ENCODE measurements around the gene MAP4K3.
A peak's percentile ranks its signal among the peaks of the same experiment; 100 is the strongest.
"Not testable (repeated sequence)": the region's sequence is repeated elsewhere in the genome, so short reads cannot be mapped to it uniquely, and the experiment has no call there.

MAP4K3 gene

GRCh38 chr2:39247512-39248043 lies 189.5 kb downstream of the MAP4K3 start:
- intact Hi-C loops (cut with DNase I; ENCODE audit: low total_unique reads) = no loop called here
- TF ChIP-seq, protein P1, sequence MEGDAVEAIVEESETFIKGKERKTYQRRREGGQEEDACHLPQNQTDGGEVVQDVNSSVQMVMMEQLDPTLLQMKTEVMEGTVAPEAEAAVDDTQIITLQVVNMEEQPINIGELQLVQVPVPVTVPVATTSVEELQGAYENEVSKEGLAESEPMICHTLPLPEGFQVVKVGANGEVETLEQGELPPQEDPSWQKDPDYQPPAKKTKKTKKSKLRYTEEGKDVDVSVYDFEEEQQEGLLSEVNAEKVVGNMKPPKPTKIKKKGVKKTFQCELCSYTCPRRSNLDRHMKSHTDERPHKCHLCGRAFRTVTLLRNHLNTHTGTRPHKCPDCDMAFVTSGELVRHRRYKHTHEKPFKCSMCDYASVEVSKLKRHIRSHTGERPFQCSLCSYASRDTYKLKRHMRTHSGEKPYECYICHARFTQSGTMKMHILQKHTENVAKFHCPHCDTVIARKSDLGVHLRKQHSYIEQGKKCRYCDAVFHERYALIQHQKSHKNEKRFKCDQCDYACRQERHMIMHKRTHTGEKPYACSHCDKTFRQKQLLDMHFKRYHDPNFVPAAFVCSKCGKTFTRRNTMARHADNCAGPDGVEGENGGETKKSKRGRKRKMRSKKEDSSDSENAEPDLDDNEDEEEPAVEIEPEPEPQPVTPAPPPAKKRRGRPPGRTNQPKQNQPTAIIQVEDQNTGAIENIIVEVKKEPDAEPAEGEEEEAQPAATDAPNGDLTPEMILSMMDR (IDR thresholded peaks at IDR 0.05) = no peak
- H3K36me3 ChIP-seq = peaks cover 20 to 32% (median 25%) of the 10 kb centered on the region in 3 donors
- no peak overlapping the region for H3K27ac ChIP-seq
- no peaks in the 10 kb centered on the region for H3K4me1 ChIP-seq
- no peak for DNase-seq
- no peak overlapping the region for H3K4me3 ChIP-seq
- no peaks in the 10 kb centered on the region for H3K27me3 ChIP-seq
- no peaks in the 10 kb centered on the region for H3K9me3 ChIP-seq

- Histone ChIP-seq H3K27ac (no peak overlapping the region), H3K9me3 (no peaks in the 10 kb centered on the region), H3K4me3 (no peak overlapping the region), H3K36me3 (peaks cover 10 to 21% (median 14%) of the 10 kb centered on the region in 3 donors), H3K4me1 (no peaks in the 10 kb centered on the region), H3K27me3 (no peaks in the 10 kb centered on the region)
- intact Hi-C loops (cut with DNase I; ENCODE audit: low total_unique reads) = no loop called here
- TF ChIP-seq, protein P1 (IDR thresholded peaks at IDR 0.05) = no peak
- DNase-seq = no peak
Measured at GRCh38 chr2:39246382-39246980, 190.6 kb downstream of the MAP4K3 start.

DNA sequence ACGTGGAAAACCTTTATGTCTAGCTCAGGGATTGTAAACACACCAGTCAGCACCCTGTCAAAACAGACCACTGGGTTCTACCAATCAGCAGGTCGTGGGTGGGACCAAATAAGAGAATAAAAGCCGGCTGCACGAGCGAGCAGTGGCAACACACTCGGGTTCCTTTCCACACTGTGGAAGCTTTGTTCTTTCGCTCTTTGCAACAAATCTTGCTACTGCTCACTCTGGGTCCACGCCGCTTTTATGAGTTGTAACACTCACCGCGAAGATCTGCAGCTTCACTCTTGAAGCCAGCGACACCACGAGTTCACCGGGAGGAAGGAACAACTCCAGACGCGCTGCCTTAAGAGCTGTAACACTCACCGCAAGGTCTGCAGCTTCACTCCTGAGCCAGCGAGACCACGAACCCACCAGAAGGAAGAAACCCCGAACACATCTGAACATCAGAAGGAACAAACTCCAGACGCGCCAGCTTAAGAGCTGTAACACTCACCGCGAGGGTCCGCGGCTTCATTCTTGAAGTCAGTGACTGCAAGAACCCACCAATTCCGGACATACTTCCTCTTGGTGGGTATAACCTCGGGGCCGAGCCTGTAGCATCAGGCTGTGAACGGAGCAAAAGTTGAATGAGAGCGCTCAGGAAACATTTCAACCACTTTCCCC lies 192.0 kb downstream of the MAP4K3 start:
- H3K4me3 ChIP-seq; H3K9me3 ChIP-seq; intact Hi-C loops (cut with DNase I; ENCODE audit: low total_unique reads); H3K4me1 ChIP-seq; H3K27me3 ChIP-seq; H3K36me3 ChIP-seq; DNase-seq; H3K27ac ChIP-seq: not testable (repeated sequence)

DNA sequence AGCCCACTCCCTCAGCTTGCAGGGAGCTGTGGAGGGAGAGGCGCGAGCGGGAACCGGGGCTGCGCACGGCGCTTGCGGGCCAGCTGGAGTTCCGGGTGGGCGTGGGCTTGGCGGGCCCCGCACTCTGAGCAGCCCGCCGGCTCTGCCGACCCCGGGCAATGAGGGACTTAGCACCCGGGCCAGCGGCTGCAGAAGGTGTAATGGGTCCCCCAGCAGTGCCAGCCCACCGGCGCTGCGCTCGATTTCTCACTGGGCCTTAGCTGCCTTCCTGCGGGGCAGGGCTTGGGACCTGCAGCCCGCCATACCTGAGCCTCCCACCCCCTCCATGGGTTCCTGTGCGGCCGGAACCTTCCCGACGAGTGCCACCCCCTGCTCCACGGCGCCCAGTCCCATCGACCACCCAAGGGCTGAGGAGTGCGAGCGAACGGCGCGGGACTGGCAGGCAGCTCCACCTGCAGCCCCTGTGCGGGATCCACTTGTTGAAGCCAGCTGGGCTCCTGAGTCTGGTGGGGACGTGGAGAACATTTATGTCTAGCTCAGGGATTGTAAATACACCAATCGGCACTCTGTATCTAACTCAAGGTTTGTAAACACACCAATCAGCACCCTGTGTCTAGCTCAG lies 192.7 kb downstream of the MAP4K3 start:
- DNase-seq; H3K27ac ChIP-seq; intact Hi-C loops (cut with DNase I; ENCODE audit: low total_unique reads): not testable (repeated sequence)

GRCh38 chr2:39243469-39244123 lies 193.5 kb downstream of the MAP4K3 start, which contains the start of gene CDKL4:
Gene CDKL4, minus strand, starts transcription at chr2:39243970.
- intact Hi-C loops (cut with DNase I; ENCODE audit: low total_unique reads) = no loop called here
- Histone ChIP-seq H3K27ac (no peak within 1 kb of the TSS), H3K36me3 (peaks cover 0 to 2% (median 0%) of the 10 kb centered on the region in 3 donors), H3K27me3 (no peaks in the 10 kb centered on the region), H3K9me3 (no peaks in the 10 kb centered on the region), H3K4me1 (no peaks in the 10 kb centered on the region), H3K4me3 (peak within 1 kb of the TSS; percentile 16 to 33)
- TF ChIP-seq, protein P1 (IDR thresholded peaks at IDR 0.05) = no peak
- no peak for DNase-seq

More for the DNA sequence above, 192.7 kb downstream of the MAP4K3 start:
- H3K36me3 ChIP-seq, H3K27me3 ChIP-seq, H3K4me1 ChIP-seq, H3K9me3 ChIP-seq: not testable (repeated sequence)
- peak overlapping the region in 1 of 2 donors; percentile 33 for H3K4me3 ChIP-seq

DNA sequence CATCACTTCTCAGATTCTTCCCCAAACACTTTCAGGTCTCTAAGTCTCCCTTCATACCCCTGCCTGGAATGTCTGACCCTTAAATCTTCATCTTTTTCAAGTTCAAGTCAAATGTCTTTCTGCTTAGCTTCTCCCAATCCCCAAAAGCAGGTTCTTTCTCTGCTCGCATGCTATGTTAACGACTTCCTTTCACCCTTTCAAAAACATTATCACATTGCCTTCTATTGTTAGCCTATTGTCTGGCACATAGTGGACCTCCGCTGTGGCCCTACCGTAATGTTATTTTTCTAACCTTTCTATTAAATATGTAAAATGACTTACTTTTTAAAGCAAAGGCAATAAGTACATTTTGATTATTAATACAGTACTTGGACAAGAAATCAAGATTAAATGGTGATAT lies 195.5 kb downstream of the MAP4K3 start:
- Histone ChIP-seq H3K9me3 (no peaks in the 10 kb centered on the region), H3K4me1 (no peaks in the 10 kb centered on the region), H3K4me3 (no peak overlapping the region), H3K36me3 (no peaks in the 10 kb centered on the region), H3K27ac (no peak overlapping the region), H3K27me3 (no peaks in the 10 kb centered on the region)
- DNase-seq = no peak
- intact Hi-C loops (cut with DNase I; ENCODE audit: low total_unique reads) = no loop called here
- TF ChIP-seq, protein P1 (IDR thresholded peaks at IDR 0.05) = no peak
